Measurements from ENCODE around the gene PLSCR3.

The PLSCR3 gene

DNA sequence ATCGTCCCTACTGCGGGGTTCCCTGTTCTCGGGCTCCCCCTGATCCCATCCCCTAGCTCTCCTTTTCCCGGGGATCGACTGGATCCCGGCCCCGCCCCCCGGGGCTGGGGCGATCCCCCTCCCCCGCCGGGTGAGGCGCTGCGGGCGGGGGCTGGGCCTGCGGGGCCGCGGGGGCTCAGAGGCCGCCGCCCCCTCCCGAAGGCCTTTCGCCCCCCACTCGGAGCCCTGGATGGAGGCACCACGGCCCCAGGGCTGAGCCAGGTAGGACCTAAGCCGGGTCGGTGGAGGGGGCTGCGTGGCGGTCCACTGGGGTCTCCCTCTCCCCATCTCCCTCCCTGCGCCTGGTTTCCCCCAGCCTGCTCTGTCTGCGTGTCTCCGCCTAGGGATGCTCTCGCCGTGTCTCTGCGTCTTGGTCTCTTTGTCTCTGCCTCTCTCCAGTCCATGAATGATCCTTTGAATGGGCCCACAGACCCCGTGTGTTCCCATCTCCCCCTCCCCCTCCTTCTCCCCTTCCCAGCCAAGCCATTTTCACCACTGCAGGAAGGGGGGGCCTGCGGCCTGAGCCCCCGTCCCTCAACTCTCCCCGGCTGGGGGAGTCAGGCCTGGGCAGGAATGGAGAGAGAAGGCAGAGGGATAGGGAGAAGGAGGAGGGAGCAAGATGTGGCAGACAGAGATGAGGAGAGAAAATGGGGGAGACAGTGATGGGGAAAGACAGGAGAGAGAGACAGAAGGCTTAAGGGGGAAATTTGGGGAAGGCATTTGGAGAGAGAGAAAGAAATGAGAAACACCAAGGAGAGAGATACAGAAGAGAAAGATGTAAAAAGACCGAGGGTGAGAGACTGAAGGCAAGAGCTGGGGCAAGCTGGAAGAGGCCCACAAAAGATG is 11.3 kb upstream of the PLSCR3 start:
- no peak for DNase-seq

DNA sequence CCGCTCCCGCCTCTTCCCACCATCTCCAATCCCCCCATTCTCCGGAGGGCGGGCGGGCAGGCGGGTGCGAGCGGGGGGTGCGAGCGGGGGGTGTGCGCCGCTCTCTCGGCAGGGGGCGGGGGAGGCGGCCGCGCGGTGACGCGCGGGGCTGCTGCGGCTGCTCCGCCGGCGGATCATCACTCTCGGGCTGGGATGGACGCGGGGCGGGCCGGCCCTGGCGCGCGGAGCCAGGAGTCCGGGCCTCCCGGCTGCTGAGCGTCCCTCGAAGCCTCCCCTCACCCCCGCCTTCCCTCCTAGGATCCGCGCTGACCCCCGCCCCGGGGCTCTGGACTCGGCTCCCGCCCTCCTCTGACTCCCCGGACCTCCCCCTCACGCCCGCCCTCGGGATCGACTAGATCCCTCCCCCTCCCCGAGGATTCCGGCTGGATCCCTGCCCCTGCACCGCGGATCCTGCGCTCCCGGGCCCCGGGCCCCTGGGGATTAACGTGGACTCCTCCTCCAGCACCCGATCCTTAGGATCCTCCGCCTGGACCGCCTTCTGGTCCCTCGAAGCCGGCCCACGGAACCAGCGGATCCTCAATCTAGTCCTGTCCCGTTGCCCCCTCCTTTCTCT is 10.5 kb upstream of the PLSCR3 start:
- DNase-seq = no peak

DNA sequence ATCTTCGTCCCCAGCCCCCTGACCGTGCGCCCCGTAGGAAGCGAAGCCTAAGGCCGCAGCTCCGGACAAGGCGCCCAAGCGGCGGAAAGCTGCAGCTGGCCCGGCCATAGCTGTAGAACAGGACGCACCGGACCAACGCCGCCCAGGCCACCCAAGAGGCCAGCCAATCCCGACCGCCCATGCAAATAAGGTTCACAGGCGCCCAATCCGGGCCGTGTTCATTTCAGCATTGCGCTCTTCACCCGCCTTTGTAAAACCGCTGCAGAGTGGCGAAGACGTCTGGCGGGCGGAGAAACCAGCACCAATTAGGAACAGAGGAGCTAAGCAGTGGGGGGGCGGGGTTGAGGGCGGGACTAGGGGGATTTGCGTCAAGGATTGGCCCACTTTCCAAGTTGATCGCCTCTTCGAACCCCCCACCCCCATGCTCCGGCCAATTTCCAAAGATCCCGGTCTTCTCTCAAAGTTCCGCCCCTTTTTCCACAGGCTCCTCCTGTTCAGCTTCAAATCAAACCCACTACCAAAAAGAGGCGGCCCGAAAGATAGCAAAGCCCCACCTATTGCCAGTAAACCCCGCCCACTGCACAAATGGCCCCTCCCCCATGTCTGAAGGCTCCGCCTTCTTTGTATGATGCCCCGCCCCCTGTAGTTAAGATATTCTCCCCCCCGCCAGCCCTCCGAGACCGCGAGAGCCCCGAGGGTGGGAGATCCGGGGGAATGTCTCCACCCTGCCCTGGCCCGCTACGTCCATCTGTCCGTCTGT is 9.8 kb upstream of the PLSCR3 start, which contains the start of gene TMEM256:
TSS of gene TMEM256 (minus strand) at position 121 of the 760 bp plus-strand sequence. CDS start at position 108, 13 bp downstream.
- peak; percentile 100 for DNase-seq

DNA sequence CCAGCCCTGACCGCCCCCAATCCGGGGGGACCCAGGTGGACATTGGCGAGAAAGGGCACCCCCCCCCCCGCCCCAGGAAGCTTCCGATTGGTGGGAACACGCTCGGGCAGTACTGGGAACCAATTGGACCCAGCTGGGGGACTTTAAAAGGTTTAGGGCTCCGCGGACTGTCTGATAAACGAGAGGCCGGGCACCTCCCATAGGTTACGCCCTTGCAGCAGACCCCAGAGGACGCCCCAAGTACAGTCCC is 9.3 kb upstream of the PLSCR3 start:
- DNase-seq = no peak

DNA sequence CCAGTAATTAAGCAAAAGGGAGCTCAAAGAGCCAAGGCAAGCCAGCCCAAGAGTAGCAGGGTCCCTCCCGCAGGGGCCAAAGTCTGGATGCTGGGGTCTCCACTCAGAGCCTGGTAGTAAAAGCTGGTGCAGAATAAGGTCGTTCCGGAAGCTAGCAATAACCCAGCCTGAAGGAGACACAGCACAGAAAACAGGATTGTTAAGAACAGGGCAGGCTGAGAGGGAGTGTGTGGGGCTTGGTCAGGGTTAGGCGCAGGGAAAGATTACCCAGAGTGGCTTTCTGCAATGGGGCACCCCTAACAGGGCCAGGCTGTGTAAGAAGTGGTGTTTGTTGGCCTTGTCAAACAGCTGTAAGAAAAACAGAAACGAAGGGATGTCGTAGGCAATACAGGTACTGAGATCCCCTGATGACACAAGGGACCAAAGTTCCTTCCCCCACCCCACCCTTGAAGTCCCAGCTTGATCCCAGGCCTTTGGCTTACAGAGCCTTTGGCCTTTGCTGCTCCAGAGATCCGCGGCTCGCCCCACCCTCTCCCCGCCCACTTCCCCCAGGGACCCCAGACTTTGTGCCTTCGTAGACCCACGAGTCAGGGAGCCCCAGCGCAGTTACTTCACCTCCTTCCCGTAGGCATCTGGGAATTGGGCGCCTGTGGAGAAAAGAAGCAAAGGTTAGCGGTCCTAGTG is 8.9 kb upstream of the PLSCR3 start:
- DNase-seq = no peak

DNA sequence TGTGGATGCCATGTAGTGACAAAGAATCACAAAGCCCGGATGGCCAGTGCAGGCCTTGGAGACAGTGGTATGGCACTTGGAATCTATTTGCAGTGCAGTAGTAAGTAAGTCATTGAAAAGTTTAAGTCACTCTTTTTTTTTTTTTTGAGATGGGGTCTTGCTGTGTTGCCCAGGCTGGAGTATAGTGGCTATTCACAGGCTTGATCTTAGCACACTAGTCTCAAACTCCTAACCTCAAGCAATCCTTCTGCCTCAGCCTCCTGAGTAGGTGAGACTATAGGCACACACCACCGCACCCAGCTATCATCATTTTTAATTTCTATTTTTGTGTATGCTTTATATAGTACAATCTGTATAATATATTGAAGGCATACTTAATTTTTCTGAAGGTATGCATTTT is 4.3 kb upstream of the PLSCR3 start:
- no peak for DNase-seq

DNA sequence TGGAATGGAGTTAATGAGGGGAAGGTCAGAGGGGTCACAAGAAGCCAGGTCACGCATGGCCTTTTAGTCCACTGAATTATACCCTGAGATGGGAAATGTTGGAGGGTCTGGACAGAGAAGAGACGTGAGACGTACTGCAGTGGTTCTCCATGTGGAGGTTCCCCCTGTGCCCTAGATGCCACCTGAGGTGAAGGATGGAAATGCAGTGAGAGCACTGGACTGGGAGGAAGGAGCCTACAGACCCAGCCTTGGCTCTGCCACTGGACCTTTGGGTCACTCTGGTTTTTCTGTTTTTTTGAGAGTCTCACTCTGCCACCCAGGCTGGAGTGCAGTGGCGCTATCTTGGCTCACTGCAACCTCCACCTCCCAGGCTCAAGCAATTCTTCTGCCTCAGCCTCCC is 1.8 kb upstream of the PLSCR3 start:
- no peak for DNase-seq

DNA sequence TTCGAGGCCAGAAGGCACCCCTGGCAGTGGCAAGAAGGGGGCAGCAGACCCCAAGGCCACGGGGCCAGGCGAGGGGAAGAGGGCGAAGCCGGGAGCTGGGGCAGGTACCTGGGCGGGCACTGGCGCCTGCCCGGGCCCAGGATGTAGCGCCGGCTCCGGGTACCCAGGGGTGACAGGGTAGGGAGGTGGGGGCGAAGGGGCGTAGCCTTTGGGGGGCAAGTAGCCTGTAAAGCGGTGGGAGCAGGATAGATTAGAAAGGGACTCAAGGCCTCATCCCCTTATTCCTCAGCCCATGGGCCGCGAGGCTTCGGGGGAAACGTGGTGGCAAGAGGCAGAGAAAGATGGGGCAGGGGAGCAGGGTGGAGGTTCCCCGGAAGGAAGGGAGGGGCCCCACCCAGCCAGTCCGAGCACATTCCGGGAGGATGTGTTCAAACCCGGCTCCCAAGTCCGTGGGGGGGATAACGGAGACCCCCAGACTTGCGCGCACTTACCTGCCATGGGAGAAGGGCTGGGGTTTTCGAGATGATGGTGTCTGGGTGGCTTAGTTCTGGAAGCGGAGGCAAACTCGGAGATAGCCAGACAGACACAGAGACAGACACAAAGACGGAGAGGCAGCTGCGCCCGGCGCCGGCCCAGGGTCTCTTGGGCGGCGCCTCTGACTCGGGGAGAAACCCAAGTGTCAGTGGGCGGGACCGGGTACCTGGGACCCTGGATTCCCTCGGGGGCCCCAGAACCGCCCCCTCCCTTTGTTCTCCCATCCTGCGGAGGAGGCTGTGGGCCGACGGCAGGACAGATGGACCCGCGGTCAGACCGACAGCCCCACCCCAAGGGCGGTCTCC is 493 bp downstream of the PLSCR3 start:
- DNase-seq = no peak

DNA sequence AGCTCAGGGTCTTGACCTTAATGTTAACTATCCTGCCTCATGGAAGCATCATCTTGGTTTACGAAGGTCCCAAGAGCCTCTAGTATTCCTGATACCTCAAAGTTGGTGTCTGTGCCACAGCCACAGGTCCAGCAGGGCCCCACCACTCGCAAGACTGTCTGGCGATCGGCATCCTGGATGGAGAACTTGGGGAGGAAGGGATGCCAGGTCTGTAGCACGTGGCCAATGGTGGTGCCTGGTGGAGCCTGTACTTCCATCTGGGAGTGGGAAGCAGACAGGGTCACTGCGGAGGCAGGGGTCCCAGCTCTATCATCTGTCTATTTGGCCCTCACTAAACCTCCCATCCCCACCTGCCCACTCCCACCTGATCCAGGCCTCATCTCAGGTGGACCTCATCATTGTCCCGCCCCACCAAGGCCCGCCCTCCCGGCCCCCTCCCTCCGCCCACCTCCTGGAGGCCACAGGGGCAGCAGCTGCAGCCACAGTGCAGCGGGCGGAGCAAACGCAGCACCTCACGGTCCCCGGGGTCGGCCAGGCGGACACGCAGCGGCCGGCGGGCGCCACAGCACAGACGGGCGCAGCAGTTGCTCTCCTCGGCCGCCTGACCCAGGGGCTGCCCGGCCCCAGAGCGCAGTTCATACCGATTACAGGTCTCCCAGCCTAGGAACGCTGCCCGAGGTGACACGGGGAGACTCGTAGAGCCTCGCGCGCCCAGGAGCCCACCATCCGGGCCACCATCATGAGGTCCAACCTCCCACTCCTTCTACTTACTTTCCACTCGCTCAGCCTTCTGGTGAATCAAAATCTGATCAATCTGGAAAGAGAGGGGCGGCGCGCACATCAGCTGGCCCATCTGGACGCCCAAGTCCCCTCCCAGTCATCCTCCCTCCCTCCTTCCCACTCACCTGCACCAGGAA is 1.4 kb downstream of the PLSCR3 start:
- DNase-seq = no peak

DNA sequence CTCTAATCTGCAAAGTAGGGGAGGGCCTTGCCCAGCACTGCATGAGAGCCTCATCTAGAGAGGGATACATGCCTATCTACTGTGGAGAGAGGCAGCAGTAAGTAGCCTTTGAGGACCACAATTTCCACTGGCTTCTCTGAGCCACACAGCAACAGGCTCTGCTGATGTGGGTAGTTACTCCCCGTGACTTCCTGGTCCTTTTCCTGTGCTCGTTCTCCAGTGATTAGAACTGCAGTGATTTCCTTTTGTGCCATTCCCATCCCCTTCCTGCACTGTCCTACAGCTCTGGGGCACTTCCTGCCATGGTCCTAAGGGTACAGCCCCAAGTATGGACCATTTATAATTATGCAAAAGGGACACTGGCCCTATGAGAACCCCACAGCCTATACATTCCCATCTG is 3.0 kb downstream of the PLSCR3 start:
- DNase-seq = no peak

DNA sequence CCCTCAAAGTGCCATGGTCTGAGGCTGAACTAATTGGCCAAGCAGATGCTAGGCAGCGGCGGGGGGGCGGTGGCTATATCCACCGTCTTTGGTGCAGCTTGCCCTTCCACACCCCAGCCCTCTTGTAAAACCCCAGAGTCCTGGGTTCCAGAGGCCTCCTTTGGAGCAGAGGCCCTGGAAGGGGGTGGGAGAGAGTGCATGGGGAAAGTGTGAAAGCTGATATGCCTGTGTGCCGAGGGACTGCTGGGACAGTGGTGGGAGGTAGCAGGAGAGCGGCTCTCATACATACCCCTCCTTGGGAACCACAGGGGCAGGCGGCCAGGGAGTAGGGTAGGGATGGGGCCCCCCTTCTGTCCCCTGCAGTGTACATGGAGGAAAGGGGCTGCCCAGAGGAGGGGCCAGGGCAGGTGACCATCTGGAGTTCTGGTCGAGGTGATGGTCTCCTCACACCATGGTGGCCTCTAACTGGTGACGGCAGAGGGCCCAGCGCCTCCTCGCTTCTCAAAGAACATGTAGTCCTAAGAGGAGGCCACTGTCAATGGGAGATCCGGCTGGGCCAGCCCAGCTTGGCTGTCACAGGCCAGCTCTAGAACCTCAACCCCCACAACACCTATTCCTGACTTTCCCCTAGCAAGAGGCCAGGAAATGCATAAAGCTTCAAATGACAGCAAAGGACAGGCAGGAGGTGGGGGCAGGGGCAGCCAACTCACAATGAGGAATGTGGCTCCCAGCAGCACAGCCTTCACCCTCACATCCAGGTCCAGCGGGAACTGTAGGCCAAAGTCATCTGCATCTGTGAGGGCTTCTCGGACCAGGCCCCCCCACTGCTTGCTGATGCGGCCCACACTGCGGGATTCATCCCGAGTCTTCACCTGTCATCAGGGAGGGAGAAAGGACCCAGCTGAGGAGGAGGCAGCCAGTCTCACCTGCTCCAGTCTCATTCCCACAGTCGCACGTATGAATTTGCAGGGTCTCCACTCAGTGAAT is 4.1 kb downstream of the PLSCR3 start:
- no peak for DNase-seq

DNA sequence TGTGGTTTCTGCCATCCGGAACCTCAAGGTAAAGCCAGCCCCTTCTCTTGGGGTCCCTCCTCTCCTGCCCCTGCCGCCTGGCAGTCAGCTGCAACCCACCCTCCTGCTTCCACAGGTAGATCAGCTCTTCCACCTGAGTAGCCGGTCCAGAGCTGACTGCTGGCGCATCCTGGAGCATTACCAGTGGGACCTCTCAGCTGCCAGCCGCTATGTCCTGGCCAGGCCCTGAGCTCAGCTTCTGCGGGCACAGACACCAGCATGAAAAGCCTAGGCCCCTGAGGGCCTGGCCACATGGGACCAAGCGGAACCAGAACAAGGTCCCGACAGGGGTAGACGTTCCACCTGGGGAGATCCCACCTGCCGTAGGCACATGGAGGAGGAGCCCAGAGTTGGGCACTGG is 5.5 kb downstream of the PLSCR3 start:
- no peak for DNase-seq

DNA sequence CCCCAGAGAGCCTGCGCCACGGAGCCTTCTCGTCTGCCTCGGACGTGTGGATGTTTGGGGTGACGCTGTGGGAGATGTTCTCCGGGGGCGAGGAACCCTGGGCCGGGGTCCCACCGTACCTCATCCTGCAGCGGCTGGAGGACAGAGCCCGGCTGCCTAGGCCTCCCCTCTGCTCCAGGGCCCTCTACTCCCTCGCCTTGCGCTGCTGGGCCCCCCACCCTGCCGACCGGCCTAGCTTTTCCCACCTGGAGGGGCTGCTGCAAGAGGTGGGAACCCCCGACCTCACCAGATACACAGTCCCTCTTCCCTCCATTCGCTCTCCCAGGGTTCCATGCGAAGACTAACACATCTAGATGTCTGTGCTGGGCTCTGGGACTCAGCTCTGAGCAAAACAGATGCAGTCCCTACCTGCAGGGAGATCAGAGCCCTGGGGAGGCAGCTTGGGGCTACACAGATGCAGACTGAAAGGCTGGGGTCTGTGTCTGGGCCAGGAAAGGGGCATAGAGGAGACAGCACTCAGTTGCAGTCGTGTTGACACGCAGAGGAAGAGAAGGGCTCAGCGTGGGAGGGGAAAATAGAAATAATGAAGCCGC is 9.7 kb downstream of the PLSCR3 start:
- no peak for DNase-seq

DNA sequence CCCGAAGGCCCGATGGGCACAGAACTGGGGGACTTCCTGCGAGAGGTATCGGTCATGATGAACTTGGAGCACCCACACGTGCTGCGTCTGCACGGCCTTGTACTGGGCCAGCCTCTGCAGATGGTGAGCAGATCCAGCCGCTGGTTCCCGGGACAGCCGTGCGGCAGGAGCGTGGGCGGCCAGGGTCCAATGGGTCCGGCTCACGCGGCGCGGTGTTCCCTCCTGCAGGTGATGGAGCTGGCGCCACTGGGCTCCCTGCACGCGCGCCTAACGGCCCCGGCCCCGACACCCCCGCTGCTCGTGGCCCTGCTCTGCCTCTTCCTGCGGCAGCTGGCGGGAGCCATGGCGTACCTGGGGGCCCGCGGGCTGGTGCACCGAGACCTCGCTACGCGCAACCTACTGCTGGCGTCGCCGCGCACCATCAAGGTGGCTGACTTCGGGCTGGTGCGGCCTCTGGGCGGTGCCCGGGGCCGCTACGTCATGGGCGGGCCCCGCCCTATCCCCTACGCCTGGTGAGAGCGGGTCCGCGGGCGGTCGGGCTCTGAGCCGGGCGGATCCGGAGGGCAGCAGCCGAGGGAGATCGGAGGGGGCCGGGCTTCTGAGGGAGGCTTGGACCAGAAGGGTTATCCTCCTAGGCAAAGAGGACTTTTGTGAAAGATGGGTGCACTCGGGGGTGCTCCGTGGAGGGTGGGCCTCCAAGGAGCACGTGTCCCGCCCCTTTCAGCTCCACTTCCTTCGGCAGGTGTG is 10.4 kb downstream of the PLSCR3 start:
- DNase-seq = no peak

DNA sequence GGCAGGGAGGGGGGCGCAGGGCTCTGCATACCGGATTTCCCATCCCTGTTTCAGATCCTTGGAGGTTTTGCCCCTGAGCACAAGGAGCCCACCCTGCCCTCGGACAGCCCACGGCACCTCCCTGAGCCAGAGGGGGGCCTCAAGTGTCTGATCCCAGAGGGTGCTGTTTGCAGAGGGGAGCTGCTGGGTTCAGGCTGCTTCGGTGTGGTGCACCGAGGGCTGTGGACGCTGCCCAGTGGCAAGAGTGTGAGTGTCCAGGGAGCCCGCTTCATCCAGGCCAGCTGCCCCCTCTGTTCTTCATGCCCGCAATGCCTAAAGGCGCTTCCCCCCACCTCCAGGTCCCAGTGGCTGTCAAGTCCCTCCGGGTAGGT is 11.0 kb downstream of the PLSCR3 start:
- no peak for DNase-seq

DNA sequence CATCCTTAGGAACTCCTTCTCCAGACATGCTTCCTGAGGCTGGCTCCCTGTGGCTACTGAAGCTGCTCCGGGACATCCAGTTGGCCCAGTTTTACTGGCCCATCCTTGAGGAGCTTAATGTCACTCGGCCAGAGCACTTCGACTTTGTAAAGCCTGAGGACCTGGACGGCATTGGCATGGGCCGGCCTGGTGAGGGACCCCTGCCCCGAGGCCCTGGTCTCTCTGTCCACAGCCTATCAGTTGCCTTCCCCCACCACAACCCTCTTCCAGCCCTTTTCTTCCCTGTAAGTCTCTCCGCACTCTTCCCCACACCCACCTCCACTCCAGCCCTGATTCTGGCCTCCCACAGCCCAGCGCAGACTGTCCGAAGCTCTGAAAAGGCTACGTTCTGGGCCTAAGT is 11.4 kb downstream of the PLSCR3 start:
- DNase-seq = no peak

DNA sequence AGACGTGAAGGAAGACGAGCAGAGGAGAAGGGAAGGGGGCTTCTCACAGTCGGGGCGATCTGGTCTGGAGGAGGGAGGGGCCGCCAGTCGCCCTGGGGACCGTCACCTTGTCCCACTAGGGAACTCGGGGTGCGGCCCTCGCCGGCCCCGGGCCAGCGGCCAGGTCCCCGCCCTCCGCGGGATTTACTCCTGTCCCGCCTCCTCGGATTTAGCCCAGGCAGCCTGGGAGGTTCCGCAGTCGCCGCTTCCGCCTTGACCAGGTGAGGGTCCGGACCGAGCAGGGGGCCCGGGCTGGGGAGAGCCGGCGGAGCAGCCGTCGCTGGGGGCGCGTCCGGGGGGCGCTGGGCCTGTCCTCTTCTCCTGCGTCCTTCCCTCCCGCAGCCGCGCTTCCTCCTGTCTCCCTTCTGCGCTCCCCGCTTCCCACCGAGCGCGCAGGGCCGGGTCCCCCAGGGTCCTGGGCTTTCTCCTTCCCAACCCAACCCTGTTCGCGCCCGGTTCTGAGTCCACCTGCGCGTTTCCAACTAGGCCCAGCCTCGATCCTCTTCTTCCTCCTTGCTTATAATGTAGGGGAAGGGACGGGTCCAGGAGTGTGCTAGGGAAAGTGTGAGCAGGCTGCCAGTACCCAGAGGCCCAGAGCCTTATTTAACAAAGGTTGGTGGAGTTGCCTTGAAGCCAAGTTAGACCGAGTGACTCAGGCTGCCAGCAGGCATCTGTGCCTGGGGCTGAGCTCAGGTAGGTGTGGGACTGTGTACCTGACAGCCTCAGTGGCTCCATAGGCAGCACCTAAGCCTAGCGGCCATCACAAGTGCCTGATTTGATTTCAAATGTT is 13.3 kb downstream of the PLSCR3 start, which contains the start of gene TNK1:
TSS of gene TNK1 (plus strand) at position 235 of the 829 bp plus-strand sequence. CDS start 1,838 bp downstream, outside the sequence.
- DNase-seq = no peak

DNA sequence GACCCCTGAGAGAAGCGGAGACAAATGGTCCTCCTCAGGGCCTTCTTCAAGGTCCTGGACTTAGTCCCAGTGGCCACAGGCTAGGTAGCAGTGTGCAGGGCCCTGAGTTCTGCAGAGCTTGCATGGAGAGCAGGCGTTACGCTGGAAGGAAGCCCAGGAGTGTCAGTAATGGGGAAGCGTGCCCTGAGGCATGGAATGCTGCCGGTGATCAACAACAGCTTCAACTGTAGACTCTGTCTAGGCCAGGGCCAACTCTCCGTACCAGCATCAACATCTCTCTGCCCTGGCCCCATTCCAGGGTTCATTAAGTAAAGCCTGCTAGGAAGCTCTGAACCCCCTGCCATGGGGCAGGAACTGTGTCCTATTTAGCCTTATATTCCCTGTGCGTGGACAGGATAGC is 14.0 kb downstream of the PLSCR3 start:
- no peak for DNase-seq

Measured in midbrain (tissue), 1 donor.